Measurements from ENCODE around the gene NUTM2E.
"Not testable (repeated sequence)": the region's sequence is repeated elsewhere in the genome, so short reads cannot be mapped to it uniquely, and the experiment has no call there.

Gene NUTM2E

GRCh38 chr10:79791906-79792517 lies 34.5 kb upstream of the NUTM2E start:
- H3K4me1 ChIP-seq (ENCODE audit: control insufficient read depth, insufficient read depth, low read length); H3K27ac ChIP-seq (ENCODE audit: extremely low read depth, low read depth, low read length); CTCF ChIA-PET; POLR2A ChIA-PET; H3K9me3 ChIP-seq (ENCODE audit: control insufficient read depth, insufficient read depth, low read depth, low read length); H3K4me3 ChIP-seq (ENCODE audit: low read depth, low read length); H3K36me3 ChIP-seq (ENCODE audit: control insufficient read depth in 2 of 2, insufficient read depth in 1 of 2, low read length in 2 of 2): not testable (repeated sequence)

- CTCF ChIA-PET; H3K4me1 ChIP-seq (ENCODE audit: control insufficient read depth, insufficient read depth, low read length); H3K9me3 ChIP-seq (ENCODE audit: control insufficient read depth, insufficient read depth, low read depth, low read length); H3K27ac ChIP-seq (ENCODE audit: extremely low read depth, low read depth, low read length); POLR2A ChIA-PET; H3K4me3 ChIP-seq (ENCODE audit: low read depth, low read length); H3K36me3 ChIP-seq (ENCODE audit: control insufficient read depth in 2 of 2, insufficient read depth in 1 of 2, low read length in 2 of 2): not testable (repeated sequence)
These were observed 27.2 kb upstream of the NUTM2E start for GRCh38 chr10:79799337-79799736.

- CTCF ChIA-PET, result interaction anchor here (0.6 kb wide), 1 partner anchor 125 kb away, joined by 3 read pairs; no protein-coding TSS in a partner anchor
- POLR2A ChIA-PET, result not testable (repeated sequence)
These were observed 20.7 kb upstream of the NUTM2E start for GRCh38 chr10:79805857-79806256.

DNA sequence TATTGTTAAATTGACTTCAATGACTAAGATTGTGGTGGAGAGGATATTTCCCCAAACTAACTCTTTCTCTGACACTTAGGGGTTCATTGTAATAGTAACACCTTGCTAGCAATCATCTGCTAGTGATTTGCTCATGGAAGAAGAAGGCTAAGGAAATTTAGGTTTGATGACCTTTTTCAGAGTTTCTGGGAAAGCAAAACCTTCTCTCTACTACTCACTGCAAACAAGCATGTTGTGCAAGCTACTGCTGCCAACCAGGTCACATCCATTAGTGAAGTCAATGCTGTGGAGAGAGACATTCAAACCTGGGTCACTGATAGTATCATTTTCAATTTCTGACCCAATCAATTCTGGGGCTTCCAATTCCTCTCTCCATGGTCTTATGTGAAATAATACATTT lies 14.6 kb upstream of the NUTM2E start:
- CTCF ChIA-PET; H3K27ac ChIP-seq (ENCODE audit: extremely low read depth, low read depth, low read length); H3K36me3 ChIP-seq (ENCODE audit: control insufficient read depth in 2 of 2, insufficient read depth in 1 of 2, low read length in 2 of 2); H3K4me1 ChIP-seq (ENCODE audit: control insufficient read depth, insufficient read depth, low read length); POLR2A ChIA-PET; H3K9me3 ChIP-seq (ENCODE audit: control insufficient read depth, insufficient read depth, low read depth, low read length); H3K4me3 ChIP-seq (ENCODE audit: low read depth, low read length): not testable (repeated sequence)

More at GRCh38 chr10:79805857-79806256, 20.7 kb upstream of the NUTM2E start:
- not testable (repeated sequence) for H3K36me3 ChIP-seq (ENCODE audit: control insufficient read depth in 2 of 2, insufficient read depth in 1 of 2, low read length in 2 of 2); H3K4me1 ChIP-seq (ENCODE audit: control insufficient read depth, insufficient read depth, low read length); H3K4me3 ChIP-seq (ENCODE audit: low read depth, low read length); H3K9me3 ChIP-seq (ENCODE audit: control insufficient read depth, insufficient read depth, low read depth, low read length); H3K27ac ChIP-seq (ENCODE audit: extremely low read depth, low read depth, low read length)

GRCh38 chr10:79816290-79816689 lies 10.2 kb upstream of the NUTM2E start:
- not testable (repeated sequence) for H3K9me3 ChIP-seq (ENCODE audit: control insufficient read depth, insufficient read depth, low read depth, low read length); H3K27ac ChIP-seq (ENCODE audit: extremely low read depth, low read depth, low read length)

DNA sequence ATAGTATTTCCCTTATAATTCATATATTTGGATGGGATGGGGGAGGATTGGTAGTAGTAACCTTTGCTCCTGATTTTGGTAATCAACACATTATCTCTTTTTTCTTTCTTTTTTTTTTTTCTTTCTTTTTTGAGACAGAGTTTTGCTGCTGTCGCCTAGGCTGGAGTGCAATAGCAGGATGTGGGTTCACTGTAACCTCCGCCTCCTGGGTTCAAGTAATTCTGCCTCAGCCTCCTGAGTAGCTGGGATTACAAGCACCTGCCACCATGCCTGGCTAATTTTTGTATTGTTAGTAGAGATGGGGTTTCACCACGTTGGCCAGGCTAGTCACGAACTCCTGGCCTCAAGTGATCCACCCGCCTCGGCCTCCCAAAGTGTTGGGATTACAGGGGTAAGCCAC lies 3.2 kb upstream of the NUTM2E start:
- H3K36me3 ChIP-seq (ENCODE audit: control insufficient read depth in 2 of 2, insufficient read depth in 1 of 2, low read length in 2 of 2); H3K4me3 ChIP-seq (ENCODE audit: low read depth, low read length); H3K4me1 ChIP-seq (ENCODE audit: control insufficient read depth, insufficient read depth, low read length); H3K9me3 ChIP-seq (ENCODE audit: control insufficient read depth, insufficient read depth, low read depth, low read length); POLR2A ChIA-PET; CTCF ChIA-PET; H3K27ac ChIP-seq (ENCODE audit: extremely low read depth, low read depth, low read length): not testable (repeated sequence)

More at GRCh38 chr10:79816290-79816689, 10.2 kb upstream of the NUTM2E start:
- POLR2A ChIA-PET; H3K36me3 ChIP-seq (ENCODE audit: control insufficient read depth in 2 of 2, insufficient read depth in 1 of 2, low read length in 2 of 2); H3K4me3 ChIP-seq (ENCODE audit: low read depth, low read length); H3K4me1 ChIP-seq (ENCODE audit: control insufficient read depth, insufficient read depth, low read length): not testable (repeated sequence)
- CTCF ChIA-PET, result interaction anchor here (0.6 kb wide), 1 partner anchor 1783 kb away, joined by 3 read pairs; no protein-coding TSS in a partner anchor

GRCh38 chr10:79825587-79826011 lies 940 bp upstream of the NUTM2E start:
- H3K9me3 ChIP-seq (ENCODE audit: control insufficient read depth, insufficient read depth, low read depth, low read length); H3K36me3 ChIP-seq (ENCODE audit: control insufficient read depth in 2 of 2, insufficient read depth in 1 of 2, low read length in 2 of 2); H3K4me1 ChIP-seq (ENCODE audit: control insufficient read depth, insufficient read depth, low read length); CTCF ChIA-PET; POLR2A ChIA-PET; H3K27ac ChIP-seq (ENCODE audit: extremely low read depth, low read depth, low read length): not testable (repeated sequence)
- H3K4me3 ChIP-seq (ENCODE audit: low read depth, low read length), result peak overlapping the region; percentile 53
- TF ChIP-seq SCRT2 (tag by site-specific recombination; IDR thresholded peaks at IDR 0.05), result 0 out of 2 replicates have a peak, but pooled peaks have one; percentile 46
- TF ChIP-seq, protein P1, sequence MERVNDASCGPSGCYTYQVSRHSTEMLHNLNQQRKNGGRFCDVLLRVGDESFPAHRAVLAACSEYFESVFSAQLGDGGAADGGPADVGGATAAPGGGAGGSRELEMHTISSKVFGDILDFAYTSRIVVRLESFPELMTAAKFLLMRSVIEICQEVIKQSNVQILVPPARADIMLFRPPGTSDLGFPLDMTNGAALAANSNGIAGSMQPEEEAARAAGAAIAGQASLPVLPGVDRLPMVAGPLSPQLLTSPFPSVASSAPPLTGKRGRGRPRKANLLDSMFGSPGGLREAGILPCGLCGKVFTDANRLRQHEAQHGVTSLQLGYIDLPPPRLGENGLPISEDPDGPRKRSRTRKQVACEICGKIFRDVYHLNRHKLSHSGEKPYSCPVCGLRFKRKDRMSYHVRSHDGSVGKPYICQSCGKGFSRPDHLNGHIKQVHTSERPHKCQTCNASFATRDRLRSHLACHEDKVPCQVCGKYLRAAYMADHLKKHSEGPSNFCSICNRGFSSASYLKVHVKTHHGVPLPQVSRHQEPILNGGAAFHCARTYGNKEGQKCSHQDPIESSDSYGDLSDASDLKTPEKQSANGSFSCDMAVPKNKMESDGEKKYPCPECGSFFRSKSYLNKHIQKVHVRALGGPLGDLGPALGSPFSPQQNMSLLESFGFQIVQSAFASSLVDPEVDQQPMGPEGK (tag by site-specific recombination; IDR thresholded peaks at IDR 0.05), result peak; percentile 49
- 0 out of 2 replicates have a peak, but pooled peaks have one; percentile 13 for TF ChIP-seq SP2 (tag by site-specific recombination; IDR thresholded peaks at IDR 0.05)
- TF ChIP-seq, protein P2, sequence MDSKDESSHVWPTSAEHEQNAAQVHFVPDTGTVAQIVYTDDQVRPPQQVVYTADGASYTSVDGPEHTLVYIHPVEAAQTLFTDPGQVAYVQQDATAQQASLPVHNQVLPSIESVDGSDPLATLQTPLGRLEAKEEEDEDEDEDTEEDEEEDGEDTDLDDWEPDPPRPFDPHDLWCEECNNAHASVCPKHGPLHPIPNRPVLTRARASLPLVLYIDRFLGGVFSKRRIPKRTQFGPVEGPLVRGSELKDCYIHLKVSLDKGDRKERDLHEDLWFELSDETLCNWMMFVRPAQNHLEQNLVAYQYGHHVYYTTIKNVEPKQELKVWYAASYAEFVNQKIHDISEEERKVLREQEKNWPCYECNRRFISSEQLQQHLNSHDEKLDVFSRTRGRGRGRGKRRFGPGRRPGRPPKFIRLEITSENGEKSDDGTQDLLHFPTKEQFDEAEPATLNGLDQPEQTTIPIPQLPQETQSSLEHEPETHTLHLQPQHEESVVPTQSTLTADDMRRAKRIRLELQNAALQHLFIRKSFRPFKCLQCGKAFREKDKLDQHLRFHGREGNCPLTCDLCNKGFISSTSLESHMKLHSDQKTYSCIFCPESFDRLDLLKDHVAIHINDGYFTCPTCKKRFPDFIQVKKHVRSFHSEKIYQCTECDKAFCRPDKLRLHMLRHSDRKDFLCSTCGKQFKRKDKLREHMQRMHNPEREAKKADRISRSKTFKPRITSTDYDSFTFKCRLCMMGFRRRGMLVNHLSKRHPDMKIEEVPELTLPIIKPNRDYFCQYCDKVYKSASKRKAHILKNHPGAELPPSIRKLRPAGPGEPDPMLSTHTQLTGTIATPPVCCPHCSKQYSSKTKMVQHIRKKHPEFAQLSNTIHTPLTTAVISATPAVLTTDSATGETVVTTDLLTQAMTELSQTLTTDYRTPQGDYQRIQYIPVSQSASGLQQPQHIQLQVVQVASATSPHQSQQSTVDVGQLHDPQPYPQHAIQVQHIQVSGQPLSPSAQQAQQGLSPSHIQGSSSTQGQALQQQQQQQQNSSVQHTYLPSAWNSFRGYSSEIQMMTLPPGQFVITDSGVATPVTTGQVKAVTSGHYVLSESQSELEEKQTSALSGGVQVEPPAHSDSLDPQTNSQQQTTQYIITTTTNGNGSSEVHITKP (tag by site-specific recombination; IDR thresholded peaks at IDR 0.05), result peak; percentile 40; the same call in 1 of the 2 replicates
- peak; percentile 40; the same call in 1 of the 2 replicates for TF ChIP-seq EGR2 (tag by site-specific recombination; IDR thresholded peaks at IDR 0.05; ENCODE audit: low read depth)

- POLR2A ChIA-PET; H3K9me3 ChIP-seq (ENCODE audit: control insufficient read depth, insufficient read depth, low read depth, low read length); H3K4me1 ChIP-seq (ENCODE audit: control insufficient read depth, insufficient read depth, low read length); H3K36me3 ChIP-seq (ENCODE audit: control insufficient read depth in 2 of 2, insufficient read depth in 1 of 2, low read length in 2 of 2); CTCF ChIA-PET: not testable (repeated sequence)
- peak overlapping the region; percentile 53 for H3K4me3 ChIP-seq (ENCODE audit: low read depth, low read length)
- H3K27ac ChIP-seq (ENCODE audit: extremely low read depth, low read depth, low read length), result peak overlapping the region; percentile 60; the same call in 1 of the 2 replicates
These were observed 426 bp upstream of the NUTM2E start for GRCh38 chr10:79826131-79826495.
